Tibial nerve (tissue), 4 donors: ENCODE data around the gene CBX6. TPM values are rescaled to one million over a fixed set of nuclear protein-coding genes. Genes with fewer than 3 reads are reported as not detected.

Experiments
- DNase-seq, 2 donors: peaks; one replicate each; pipeline ENCODE4 v3.0.0-alpha.2; 2019; ENCODE audit warnings: low spot score in 2 of 2
- H3K27ac ChIP-seq, 4 donors: fragments of 200-600 bp; sonication (generic) in 3 of 4; one replicate each; pipeline ENCODE4 v1.5.1; 2017 to 2019; ENCODE audit warnings: mild to moderate bottlenecking in 1 of 4
- H3K27me3 ChIP-seq, 2 donors: fragments of 200-600 bp; sonication (generic) in 1 of 2; one replicate each; pipeline versions ENCODE4 v1.5.1 to v1.6.0; 2017 to 2019
- H3K36me3 ChIP-seq, 3 donors: fragments of 200-600 bp; sonication (generic); one replicate each; pipeline ENCODE4 v1.5.1; 2018 to 2019
- H3K4me1 ChIP-seq, 4 donors: fragments of 200-600 bp; sonication (generic) in 3 of 4; one replicate each; pipeline ENCODE4 v1.5.1; 2017 to 2019
- H3K4me3 ChIP-seq, 4 donors: fragments of 200-600 bp; sonication (generic) in 3 of 4; one replicate each; pipeline ENCODE4 v1.5.1; 2017 to 2019; ENCODE audit warnings: mild to moderate bottlenecking in 1 of 4, moderate library complexity in 1 of 4
- H3K9me3 ChIP-seq, 4 donors: fragments of 200-600 bp; sonication (generic) in 3 of 4; one replicate each; pipeline ENCODE4 v1.5.1; 2017 to 2019
- EP300 ChIP-seq, 2 donors: sonication (generic); formaldehyde crosslinking; IDR thresholded peaks; one replicate each; pipeline ENCODE4 v1.6.1; 2017; ENCODE audit warnings: antibody characterized with exemption in 2 of 2, mild to moderate bottlenecking in 1 of 2
- POLR2A ChIP-seq, 2 donors: fragments of 450-650 bp; IDR thresholded peaks; one replicate each; pipeline ENCODE4 v1.6.1; 2017; ENCODE audit warnings: antibody characterized with exemption in 2 of 2, mild to moderate bottlenecking in 2 of 2, moderate library complexity in 2 of 2
- WGBS, 2 donors: methylation state at CpG; one replicate each; pipeline ENCODE4 v1.1.5; 2018; 5-methylcytosine and 5-hydroxymethylcytosine counted together
- total RNA-seq, 4 donors: library from RNA; depleted of rRNA; stranded (reverse); fragments of >200 nt; gene quantifications; one replicate each; pipeline ENCODE4 v1.1.0, GENCODE V29; 2016
- TF ChIP-seq, protein P1 (sequence below), 5 experiments: fragments of 200-600 bp in 3 of 5; fragments of 450-650 bp in 2 of 5; sonication (generic) in 3 of 5; IDR thresholded peaks; one replicate each; pipeline ENCODE4 v1.5.1; 2016 to 2019; ENCODE audit warnings: antibody characterized with exemption in 5 of 5, mild to moderate bottlenecking in 3 of 5, moderate library complexity in 2 of 5

CBX6 gene
- total RNA-seq, 4 donors from 2014 or later, result 50.0 to 78.0 (median 56.8) TPM

DNA sequence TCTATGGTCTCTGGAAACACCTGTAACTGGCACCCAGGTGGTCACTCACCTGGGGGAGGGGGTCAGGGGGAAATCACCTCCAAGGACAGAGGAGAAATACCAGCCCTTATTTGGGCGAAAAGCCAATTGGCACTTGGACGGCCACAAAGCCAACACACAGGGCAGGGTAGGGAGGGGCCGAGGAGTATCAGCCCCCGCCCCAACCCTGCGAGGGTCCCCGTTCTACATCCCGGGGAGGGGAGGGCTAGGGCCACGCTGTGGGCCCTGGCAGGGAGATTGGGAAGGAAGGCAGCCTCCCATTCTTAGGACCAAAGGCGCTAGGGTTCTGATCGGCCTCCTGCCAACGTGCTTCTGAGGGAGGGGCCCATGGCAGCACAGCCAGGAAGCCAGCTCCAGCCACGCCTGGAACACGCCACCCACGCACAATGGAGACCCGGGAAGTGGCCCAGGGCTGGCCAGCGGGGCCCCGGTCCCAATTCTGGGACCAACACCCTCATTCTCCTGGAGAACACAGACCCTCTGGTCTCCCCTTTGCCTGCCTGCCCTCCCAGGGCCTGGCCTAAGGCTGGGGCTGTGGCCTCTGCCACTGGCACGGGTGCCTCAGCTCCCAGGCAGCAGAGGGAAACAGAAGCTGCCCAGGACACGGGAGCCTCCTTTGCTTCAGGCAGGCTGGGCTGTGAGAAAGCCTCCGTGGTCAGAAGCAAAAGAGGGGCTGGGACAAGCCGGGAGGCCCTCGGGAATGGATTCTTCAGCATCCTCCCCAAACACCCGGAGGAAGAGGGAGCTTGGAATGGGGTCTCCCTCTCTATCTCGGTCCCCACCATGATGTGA lies 7.4 kb downstream of the CBX6 start:
- Histone ChIP-seq H3K27ac (peak overlapping the region; percentile 41 to 90 (median 78)), H3K36me3 (peaks cover 0 to 37% (median 15%) of the 10 kb centered on the region in 3 donors), H3K4me3 (no peak overlapping the region), H3K4me1 (peaks cover 0 to 90% (median 42%) of the 10 kb centered on the region in 4 donors), H3K27me3 (no peaks in the 10 kb centered on the region), H3K9me3 (no peaks in the 10 kb centered on the region)
- 23 to 24% methylated on average over 21 to 22 of the region's 24 CpGs for WGBS, 2 donors
- DNase-seq, result no peak
- no peak for TF ChIP-seq EP300 (IDR thresholded peaks at IDR 0.05)
- no peak for TF ChIP-seq POLR2A (IDR thresholded peaks at IDR 0.05)
- TF ChIP-seq, protein P1, sequence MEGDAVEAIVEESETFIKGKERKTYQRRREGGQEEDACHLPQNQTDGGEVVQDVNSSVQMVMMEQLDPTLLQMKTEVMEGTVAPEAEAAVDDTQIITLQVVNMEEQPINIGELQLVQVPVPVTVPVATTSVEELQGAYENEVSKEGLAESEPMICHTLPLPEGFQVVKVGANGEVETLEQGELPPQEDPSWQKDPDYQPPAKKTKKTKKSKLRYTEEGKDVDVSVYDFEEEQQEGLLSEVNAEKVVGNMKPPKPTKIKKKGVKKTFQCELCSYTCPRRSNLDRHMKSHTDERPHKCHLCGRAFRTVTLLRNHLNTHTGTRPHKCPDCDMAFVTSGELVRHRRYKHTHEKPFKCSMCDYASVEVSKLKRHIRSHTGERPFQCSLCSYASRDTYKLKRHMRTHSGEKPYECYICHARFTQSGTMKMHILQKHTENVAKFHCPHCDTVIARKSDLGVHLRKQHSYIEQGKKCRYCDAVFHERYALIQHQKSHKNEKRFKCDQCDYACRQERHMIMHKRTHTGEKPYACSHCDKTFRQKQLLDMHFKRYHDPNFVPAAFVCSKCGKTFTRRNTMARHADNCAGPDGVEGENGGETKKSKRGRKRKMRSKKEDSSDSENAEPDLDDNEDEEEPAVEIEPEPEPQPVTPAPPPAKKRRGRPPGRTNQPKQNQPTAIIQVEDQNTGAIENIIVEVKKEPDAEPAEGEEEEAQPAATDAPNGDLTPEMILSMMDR (IDR thresholded peaks at IDR 0.05), result no peak

DNA sequence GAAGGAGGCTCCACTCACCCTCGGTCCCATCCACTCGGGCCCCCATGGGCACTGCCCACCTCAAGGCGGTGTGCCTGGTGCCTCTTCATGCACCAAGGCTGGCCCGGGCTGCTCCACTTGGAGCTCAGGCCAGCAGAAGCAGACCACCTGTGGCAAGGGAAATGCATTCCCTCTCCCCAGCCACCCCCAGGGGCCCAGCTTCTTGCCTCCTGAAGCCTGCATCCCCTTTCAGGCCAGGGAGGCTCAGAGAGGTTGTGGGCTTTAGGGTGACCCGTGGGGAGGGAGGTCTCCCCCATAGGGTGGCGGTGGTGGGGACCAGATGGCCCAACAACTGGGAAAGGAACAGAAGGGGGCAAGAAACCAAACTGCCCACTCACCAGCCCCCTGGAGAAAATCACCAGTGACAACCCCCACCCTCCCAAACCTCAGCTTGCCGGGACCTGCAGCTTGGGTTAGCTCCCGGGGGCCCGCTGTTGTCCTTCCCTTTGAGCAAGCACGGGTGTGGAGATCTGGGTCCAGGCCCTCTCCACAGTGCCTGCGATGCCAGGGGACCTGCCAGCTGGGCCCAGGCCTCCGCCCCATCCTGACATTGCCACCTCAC lies 8.4 kb downstream of the CBX6 start:
- Histone ChIP-seq H3K4me1 (peaks cover 0 to 80% (median 32%) of the 10 kb centered on the region in 4 donors), H3K9me3 (no peaks in the 10 kb centered on the region), H3K27ac (peak overlapping the region in 2 of 4 donors; percentile 86 to 90), H3K27me3 (no peaks in the 10 kb centered on the region), H3K36me3 (peaks cover 0 to 36% (median 15%) of the 10 kb centered on the region in 3 donors), H3K4me3 (no peak overlapping the region)
- DNase-seq, result no peak
- WGBS, 2 donors, result 76 to 81% methylated on average over 11 to 12 of the region's 12 CpGs
- TF ChIP-seq EP300 (IDR thresholded peaks at IDR 0.05) (no peak), POLR2A (IDR thresholded peaks at IDR 0.05) (no peak)
- TF ChIP-seq, protein P1 (IDR thresholded peaks at IDR 0.05), result no peak

DNA sequence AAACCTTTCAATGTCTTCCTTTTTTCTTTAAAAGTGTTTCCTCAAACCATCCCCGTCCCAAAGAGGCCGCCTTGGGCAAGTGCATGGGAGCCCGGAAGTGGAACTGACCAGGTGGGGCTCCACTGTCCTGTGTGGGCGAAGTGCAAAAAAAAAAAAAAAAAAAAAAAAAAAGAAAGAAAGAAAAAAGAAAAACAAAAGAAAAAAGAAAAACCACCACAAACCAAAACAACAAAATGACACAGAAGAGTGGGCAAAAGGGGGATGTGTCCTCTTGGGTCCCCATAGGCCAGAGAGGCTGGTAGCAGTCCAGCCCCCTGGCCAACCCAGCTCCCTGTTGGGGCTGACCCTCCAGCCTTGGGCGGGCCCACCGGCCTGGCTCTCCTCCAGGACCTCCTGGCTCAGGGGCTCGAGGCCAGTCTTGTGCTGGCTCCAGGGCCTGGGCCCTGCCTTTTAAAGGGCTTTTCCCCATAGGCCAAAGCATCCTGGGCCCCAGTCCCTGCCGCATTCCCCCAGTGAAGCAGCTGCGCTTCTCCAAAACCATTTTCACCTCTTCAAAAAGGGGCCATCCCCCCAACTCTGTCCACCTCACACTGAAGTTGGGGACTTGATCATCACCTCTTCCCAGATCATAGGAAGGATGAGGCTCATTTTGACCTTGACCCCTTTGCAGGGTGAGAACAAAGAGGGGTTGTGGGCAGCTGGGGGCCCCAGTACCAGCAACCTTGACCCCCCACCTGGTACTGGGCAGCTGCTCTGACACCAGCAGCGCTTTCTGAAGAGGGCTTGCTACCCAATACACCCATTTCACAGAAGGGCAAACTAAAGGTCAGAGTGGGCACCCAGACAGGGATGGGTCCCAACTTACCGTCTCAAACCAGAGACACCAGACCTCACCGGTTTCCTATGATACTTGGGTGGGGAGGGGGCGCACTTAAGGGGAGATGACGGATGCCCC lies 9.4 kb downstream of the CBX6 start:
- WGBS, 2 donors, result 43 to 47% methylated on average over 14 of the region's 14 CpGs
- Histone ChIP-seq H3K27me3 (no peaks in the 10 kb centered on the region), H3K36me3 (peaks cover 0 to 26% (median 15%) of the 10 kb centered on the region in 3 donors), H3K4me3 (no peak overlapping the region), H3K4me1 (peaks cover 0 to 72% (median 30%) of the 10 kb centered on the region in 4 donors), H3K27ac (peak overlapping the region in 2 of 4 donors; percentile 34 to 54), H3K9me3 (no peaks in the 10 kb centered on the region)
- DNase-seq, result no peak
- TF ChIP-seq POLR2A (IDR thresholded peaks at IDR 0.05), result no peak
- TF ChIP-seq EP300 (IDR thresholded peaks at IDR 0.05), result no peak
- TF ChIP-seq, protein P1 (IDR thresholded peaks at IDR 0.05), result no peak

DNA sequence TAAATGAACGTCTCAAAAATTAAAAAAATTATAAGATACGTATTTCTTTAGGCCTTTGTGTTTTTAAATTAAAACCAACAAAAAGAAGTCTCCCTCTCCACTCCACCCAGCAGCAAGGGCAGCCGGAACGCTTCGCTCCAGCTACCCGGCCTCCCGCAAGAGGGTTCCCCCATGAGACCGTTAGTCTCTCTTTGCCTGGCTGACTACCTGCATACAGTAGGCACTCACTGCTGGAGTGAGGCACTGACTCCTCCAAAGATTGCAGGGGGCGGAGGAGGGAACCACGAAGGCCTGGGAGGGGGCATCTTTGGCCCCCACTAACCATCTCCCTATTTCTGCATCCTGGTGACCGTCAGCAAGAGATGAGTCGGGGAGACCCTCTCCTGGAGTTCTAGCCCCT lies 10.1 kb downstream of the CBX6 start:
- no peaks in the 10 kb centered on the region for H3K9me3 ChIP-seq
- peaks cover 0 to 66% (median 30%) of the 10 kb centered on the region in 4 donors for H3K4me1 ChIP-seq
- H3K36me3 ChIP-seq, result peaks cover 0 to 19% (median 12%) of the 10 kb centered on the region in 3 donors
- no peak for DNase-seq
- H3K27ac ChIP-seq, result peak overlapping the region in 1 of 4 donors; percentile 28
- no peak overlapping the region for H3K4me3 ChIP-seq
- H3K27me3 ChIP-seq, result no peaks in the 10 kb centered on the region
- no peak for TF ChIP-seq EP300 (IDR thresholded peaks at IDR 0.05)
- no peak for TF ChIP-seq POLR2A (IDR thresholded peaks at IDR 0.05)
- TF ChIP-seq, protein P1 (IDR thresholded peaks at IDR 0.05), result no peak
- WGBS, 2 donors, result 43 to 50% methylated on average over 12 of the region's 12 CpGs
